ENCODE measurements around the gene TNS1. TPM values are rescaled to one million over a fixed set of nuclear protein-coding genes. Genes with fewer than 3 reads are reported as not detected.

The TNS1 gene
- total and polyA plus RNA-seq, 9 of the 15 experiments (the other 6 are each of a cell fraction or from before 2014, with no cell fraction given), result 0.13 to 2.7 (median 0.77) TPM

DNA sequence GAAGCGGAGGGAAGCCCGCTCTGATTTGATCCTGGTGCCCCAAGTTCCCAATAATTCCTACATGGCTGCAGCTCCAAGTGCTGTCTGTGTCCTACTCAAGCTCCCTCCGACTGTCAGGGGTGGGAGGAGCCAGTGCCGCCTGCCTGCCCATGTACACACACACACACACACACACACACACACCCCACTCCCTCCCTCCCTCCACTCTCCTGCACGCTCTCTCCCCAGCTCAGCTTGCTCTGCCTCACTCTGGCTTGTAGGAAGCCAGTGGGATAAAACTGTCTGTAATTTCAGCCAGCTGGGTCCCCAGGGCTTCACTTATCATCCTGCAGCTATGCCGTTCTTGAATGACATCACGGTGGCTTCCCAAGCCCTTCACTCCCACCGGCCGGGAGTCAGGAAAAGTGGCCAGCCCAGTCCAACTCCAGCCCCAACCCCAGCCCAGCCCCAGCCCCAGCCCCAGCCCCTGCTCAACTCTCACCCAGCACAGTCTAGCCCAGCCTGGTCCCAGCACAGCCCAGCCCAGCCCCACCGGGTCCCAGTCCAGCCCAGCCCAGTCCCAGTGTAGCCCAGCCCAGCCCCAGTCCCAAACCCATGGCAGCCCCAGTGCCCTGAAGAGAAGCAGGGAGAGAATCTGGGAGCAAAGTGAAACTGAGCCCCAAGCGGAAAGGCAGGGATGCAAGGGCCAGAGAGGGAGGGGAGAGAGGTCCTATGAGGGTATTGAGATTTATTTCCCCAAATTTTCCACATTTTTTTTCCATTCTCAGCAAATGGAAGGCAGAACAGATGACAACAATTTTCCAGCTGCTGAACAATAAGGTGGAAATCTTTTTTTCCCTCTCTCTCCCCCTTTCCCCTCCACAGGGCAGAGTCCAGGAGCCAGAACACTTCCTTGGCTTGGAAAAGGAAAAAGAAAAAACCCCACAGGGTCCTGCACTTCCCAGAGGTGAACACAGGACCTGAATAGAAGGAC, 144.0 kb downstream of the TNS1 start:
- no TSS peak for BruUV-seq (replicated peaks)
- Histone ChIP-seq H3K79me2 (ENCODE audit: control insufficient read depth, insufficient read depth, low read length) (no peaks in the 10 kb centered on the region), H3K4me1 (replicated peaks in 1 of 2; ENCODE audit: control insufficient read depth in 2 of 2, insufficient read depth in 2 of 2, low read length in 2 of 2) (peaks cover 0 to 9% of the 10 kb centered on the region in 2 experiments; a peak in 3 of 5 replicates), H3K36me3 (ENCODE audit: control insufficient read depth, insufficient read depth, low read length) (no peaks in the 10 kb centered on the region), H3K9ac (ENCODE audit: insufficient read depth in 1 of 2, low read depth in 2 of 2, low read length in 2 of 2) (peak overlapping the region in 1 of 2 experiments; percentile 68; a peak in 2 of 4 replicates), H3K9me3 (replicated peaks; ENCODE audit: control insufficient read depth, insufficient read depth, low read depth, low read length) (no peaks in the 10 kb centered on the region), H3K27me3 (ENCODE audit: control insufficient read depth in 2 of 2, insufficient read depth in 2 of 2, low read length in 2 of 2) (peaks cover 0 to 30% of the 10 kb centered on the region in 2 experiments; a peak in 2 of 5 replicates), H4K20me1 (replicated peaks; ENCODE audit: control insufficient read depth, insufficient read depth, low read length) (no peaks in the 10 kb centered on the region), H3K4me3 (no peak overlapping the region), H3K9me1 (ENCODE audit: control insufficient read depth, insufficient read depth, low read length) (no peaks in the 10 kb centered on the region), H3K27ac (ENCODE audit: extremely low read depth, low read depth, low read length) (no peak overlapping the region), H3K4me2 (ENCODE audit: insufficient read depth, low read length) (peak overlapping the region; percentile 32; the same call in 1 of the 2 replicates), H2AFZ (ENCODE audit: low read depth, low read length) (no peak overlapping the region)
- POLR2A ChIA-PET, result interaction anchor here (1.0 kb wide), 1 partner anchor 16 kb away, joined by 4 read pairs; no protein-coding TSS in a partner anchor
- in situ Hi-C loops (cut with MboI), result no loop called here
- intact Hi-C loops (cut with micrococcal nuclease), result no loop called here
- ATAC-seq, result peak; percentile 71
- FAIRE-seq, result no peak
- no peak for TF ChIP-seq NEUROD1 (IDR thresholded peaks at IDR 0.05; ENCODE audit: borderline replicate concordance, low read depth, low read length, partially characterized antibody)
- TF ChIP-seq, protein P1, sequence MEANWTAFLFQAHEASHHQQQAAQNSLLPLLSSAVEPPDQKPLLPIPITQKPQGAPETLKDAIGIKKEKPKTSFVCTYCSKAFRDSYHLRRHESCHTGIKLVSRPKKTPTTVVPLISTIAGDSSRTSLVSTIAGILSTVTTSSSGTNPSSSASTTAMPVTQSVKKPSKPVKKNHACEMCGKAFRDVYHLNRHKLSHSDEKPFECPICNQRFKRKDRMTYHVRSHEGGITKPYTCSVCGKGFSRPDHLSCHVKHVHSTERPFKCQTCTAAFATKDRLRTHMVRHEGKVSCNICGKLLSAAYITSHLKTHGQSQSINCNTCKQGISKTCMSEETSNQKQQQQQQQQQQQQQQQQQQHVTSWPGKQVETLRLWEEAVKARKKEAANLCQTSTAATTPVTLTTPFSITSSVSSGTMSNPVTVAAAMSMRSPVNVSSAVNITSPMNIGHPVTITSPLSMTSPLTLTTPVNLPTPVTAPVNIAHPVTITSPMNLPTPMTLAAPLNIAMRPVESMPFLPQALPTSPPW (CRISPR knock-in tag; IDR thresholded peaks at IDR 0.05), result peak; percentile 24; the same call in 1 of the 2 replicates
- CTCF ChIA-PET (ENCODE audit: low intra/inter-chr PET ratio), result no interaction called here
- peak in 3 of 4 experiments; percentile 19 to 31 (median 29) for DNase-seq (ENCODE audit: extremely low read depth in 1 of 4, low spot score in 3 of 4)
- WGBS (ENCODE audit: insufficient coverage, low coverage, missing lambda C conversion rate), result 0% methylated on average over 5 of the region's 11 CpGs

All from K562 (cell line).